Naive B cell (primary cell): Measurements from ENCODE around the gene MIA. TPM values are rescaled to one million over a fixed set of nuclear protein-coding genes. Genes with fewer than 3 reads are reported as not detected.
"Not testable (repeated sequence)": the region's sequence is repeated elsewhere in the genome, so short reads cannot be mapped to it uniquely, and the experiment has no call there.

Source experiments
- ATAC-seq, 2 donors: fragments of 150-1000 bp; cut with Tn5 transposase; 2 replicates each; pipeline ENCODE4 v1.10.0; 2021; ENCODE audit warnings: low read depth in 2 of 2, mild to moderate bottlenecking in 2 of 2, moderate library complexity in 2 of 2
- DNase-seq: peaks from one replicate; pipeline ENCODE4 v3.0.0; 2022
- H3K27ac Mint-ChIP-seq, 6 donors: one replicate each; pipeline ENCODE4 v1.8.0; 2020 to 2022; ENCODE audit warnings: mild to moderate bottlenecking in 6 of 6, mixed read lengths in 6 of 6, moderate library complexity in 5 of 6, inconsistent platforms in 2 of 6
- H3K27me3 Mint-ChIP-seq, 3 donors: one replicate each; pipeline ENCODE4 v1.8.0; 2021 to 2022; ENCODE audit warnings: mixed read lengths in 3 of 3, mild to moderate bottlenecking in 1 of 3
- H3K36me3 Mint-ChIP-seq, 2 donors: one replicate each; pipeline ENCODE4 v1.8.0; 2020 to 2022; ENCODE audit warnings: mixed read lengths in 2 of 2, inconsistent platforms in 1 of 2, mild to moderate bottlenecking in 1 of 2
- H3K4me1 Mint-ChIP-seq, 3 donors: one replicate each; pipeline ENCODE4 v1.8.0; 2020 to 2022; ENCODE audit warnings: mixed read lengths in 3 of 3, inconsistent platforms in 1 of 3, mild to moderate bottlenecking in 1 of 3, moderate library complexity in 1 of 3
- H3K4me3 Mint-ChIP-seq, 8 donors: one replicate each; pipeline ENCODE4 v1.8.0; 2020 to 2022; ENCODE audit warnings: mild to moderate bottlenecking in 8 of 8, mixed read lengths in 8 of 8, moderate library complexity in 8 of 8, inconsistent platforms in 2 of 8
- H3K9me3 Mint-ChIP-seq, 7 donors: one replicate each; pipeline ENCODE4 v1.8.0; 2020 to 2022; ENCODE audit warnings: mixed read lengths in 7 of 7, mild to moderate bottlenecking in 5 of 7, inconsistent platforms in 2 of 7, moderate library complexity in 1 of 7
- polyA plus RNA-seq, 6 donors: library from polyadenylated mRNA; unstranded; fragments of 300-500 nt; fragmentation: Illumina TruSeq; gene quantifications; one replicate each; pipeline ENCODE4 v1.2.3, GENCODE V29; 2021; ENCODE audit warnings: low read depth in 6 of 6

The MIA gene
- polyA plus RNA-seq, 6 donors from 2014 or later = not detected

DNA sequence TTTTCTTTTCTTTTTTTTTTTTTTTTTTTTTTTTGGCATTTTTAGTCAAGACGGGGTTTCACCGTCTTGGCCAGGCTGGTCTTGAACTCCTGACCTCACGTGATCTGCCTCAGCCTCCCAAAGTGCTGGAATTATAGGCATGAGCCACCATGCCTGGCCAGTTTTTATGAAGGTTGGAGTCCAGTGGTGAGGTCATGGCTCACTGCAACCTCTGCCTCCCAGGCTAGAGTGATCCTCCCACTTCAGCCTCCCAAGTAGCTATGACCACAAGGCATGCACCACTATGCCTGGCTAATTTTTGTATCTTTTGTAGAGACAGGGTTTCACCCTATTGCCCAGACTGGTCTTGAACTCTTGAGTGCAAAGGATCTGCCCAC, 20.1 kb upstream of the MIA start:
- Mint-ChIP-seq H3K36me3 (peaks cover 4 to 15% of the 10 kb centered on the region in 2 donors), H3K4me3 (peak overlapping the region in 6 of 8 donors; percentile 15 to 77 (median 58)), H3K9me3 (no peaks in the 10 kb centered on the region), H3K4me1 (peaks cover 35 to 69% (median 64%) of the 10 kb centered on the region in 3 donors), H3K27me3 (no peaks in the 10 kb centered on the region), H3K27ac (peak overlapping the region in 3 of 6 donors; percentile 51 to 69 (median 65))
- DNase-seq (no peak), ATAC-seq (no peak)

GRCh38 chr19:40755791-40756190, 19.5 kb upstream of the MIA start:
- DNase-seq = no peak
- Mint-ChIP-seq H3K4me3 (peak overlapping the region in 5 of 8 donors; percentile 41 to 77 (median 50)), H3K4me1 (peaks cover 34 to 66% (median 61%) of the 10 kb centered on the region in 3 donors), H3K27me3 (no peaks in the 10 kb centered on the region), H3K36me3 (peaks cover 4 to 15% of the 10 kb centered on the region in 2 donors), H3K27ac (peak overlapping the region in 3 of 6 donors; percentile 51 to 63 (median 59)), H3K9me3 (no peaks in the 10 kb centered on the region)
- no peak for ATAC-seq

- no peak for DNase-seq
- H3K27ac Mint-ChIP-seq = peak overlapping the region in 3 of 6 donors; percentile 51 to 87 (median 57)
- no peak for ATAC-seq
- H3K4me3 Mint-ChIP-seq = peak overlapping the region in 4 of 8 donors; percentile 7 to 84 (median 61)
- H3K36me3 Mint-ChIP-seq = peaks cover 4 to 15% of the 10 kb centered on the region in 2 donors
- H3K9me3 Mint-ChIP-seq = no peaks in the 10 kb centered on the region
- H3K27me3 Mint-ChIP-seq = no peaks in the 10 kb centered on the region
- H3K4me1 Mint-ChIP-seq = peaks cover 30 to 60% (median 56%) of the 10 kb centered on the region in 3 donors
Measured at GRCh38 chr19:40756502-40757110, 18.7 kb upstream of the MIA start.

- Mint-ChIP-seq H3K27me3 (no peaks in the 10 kb centered on the region), H3K4me3 (peak overlapping the region in 1 of 8 donors; percentile 15), H3K9me3 (no peaks in the 10 kb centered on the region), H3K27ac (peak overlapping the region in 4 of 6 donors; percentile 25 to 60 (median 29)), H3K36me3 (peaks cover 4 to 34% of the 10 kb centered on the region in 2 donors), H3K4me1 (peaks cover 26 to 50% (median 49%) of the 10 kb centered on the region in 3 donors)
- no peak for ATAC-seq
- DNase-seq = no peak
Measured at GRCh38 chr19:40758491-40758890, 16.8 kb upstream of the MIA start.

- ATAC-seq (no peak), DNase-seq (no peak)
- no peaks in the 10 kb centered on the region for H3K27me3 Mint-ChIP-seq
- H3K4me3 Mint-ChIP-seq = no peak overlapping the region
- H3K27ac Mint-ChIP-seq = no peak overlapping the region
- H3K4me1 Mint-ChIP-seq = peaks cover 27 to 52% (median 43%) of the 10 kb centered on the region in 3 donors
- no peaks in the 10 kb centered on the region for H3K9me3 Mint-ChIP-seq
- peaks cover 11 to 43% of the 10 kb centered on the region in 2 donors for H3K36me3 Mint-ChIP-seq
Measured at GRCh38 chr19:40759352-40759751, 16.0 kb upstream of the MIA start.

DNA sequence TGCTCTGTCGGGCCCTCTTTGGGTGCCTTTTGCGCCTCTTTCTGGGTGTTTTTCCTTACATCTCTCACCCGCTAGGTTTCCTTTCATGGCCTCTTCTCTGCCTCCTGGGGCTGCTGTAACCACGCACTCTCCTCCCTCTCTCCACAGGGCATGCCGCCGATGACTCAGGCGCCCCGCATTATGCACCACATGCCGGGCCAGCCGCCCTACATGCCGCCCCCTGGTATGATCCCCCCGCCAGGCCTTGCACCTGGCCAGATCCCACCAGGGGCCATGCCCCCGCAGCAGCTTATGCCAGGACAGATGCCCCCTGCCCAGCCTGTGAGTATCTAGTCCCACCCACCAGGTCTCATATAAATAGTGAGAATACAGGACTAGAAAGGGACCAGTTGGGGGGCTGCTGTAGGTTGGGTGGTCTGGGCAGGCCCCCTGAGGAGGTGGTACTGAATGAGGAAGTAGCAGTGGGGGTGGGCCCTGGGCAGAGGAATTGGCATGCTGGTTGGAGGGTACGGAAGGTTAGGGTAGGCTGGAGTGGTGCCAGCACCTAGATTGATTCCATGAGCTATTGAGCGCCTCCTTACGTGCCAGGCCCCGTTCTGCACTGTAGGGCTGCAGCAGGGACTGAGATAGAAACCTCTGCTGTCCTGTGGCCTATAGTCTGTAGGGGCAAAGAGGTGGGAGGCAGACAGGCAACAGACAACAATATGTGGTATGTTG, 12.4 kb upstream of the MIA start:
- peaks cover 11 to 39% of the 10 kb centered on the region in 2 donors for H3K36me3 Mint-ChIP-seq
- H3K27me3 Mint-ChIP-seq = no peaks in the 10 kb centered on the region
- peaks cover 8 to 28% (median 14%) of the 10 kb centered on the region in 3 donors for H3K4me1 Mint-ChIP-seq
- peak overlapping the region in 2 of 6 donors; percentile 47 to 65 for H3K27ac Mint-ChIP-seq
- DNase-seq (no peak), ATAC-seq (no peak)
- H3K9me3 Mint-ChIP-seq = no peaks in the 10 kb centered on the region
- H3K4me3 Mint-ChIP-seq = no peak overlapping the region

DNA sequence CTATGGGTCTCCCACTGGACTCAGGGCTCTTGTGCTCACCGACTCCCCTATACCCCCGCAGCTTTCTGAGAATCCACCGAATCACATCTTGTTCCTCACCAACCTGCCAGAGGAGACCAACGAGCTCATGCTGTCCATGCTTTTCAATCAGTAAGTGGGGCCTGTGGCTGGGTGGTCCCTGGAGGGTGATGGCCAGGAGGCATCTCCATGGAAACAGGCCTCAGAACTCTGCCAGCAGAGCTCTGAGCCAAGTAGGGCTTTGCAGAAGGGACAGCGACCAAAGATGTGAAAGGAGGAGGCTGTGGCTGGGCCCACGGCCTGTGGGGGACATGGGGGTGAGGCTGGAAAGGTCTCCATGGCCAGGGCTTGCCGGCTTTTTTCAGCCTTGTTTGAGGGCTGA, 11.8 kb upstream of the MIA start:
- Mint-ChIP-seq H3K4me3 (no peak overlapping the region), H3K27ac (peak overlapping the region in 2 of 6 donors; percentile 59 to 60), H3K4me1 (peaks cover 8 to 24% (median 9%) of the 10 kb centered on the region in 3 donors), H3K9me3 (no peaks in the 10 kb centered on the region), H3K36me3 (peaks cover 7 to 39% of the 10 kb centered on the region in 2 donors), H3K27me3 (no peaks in the 10 kb centered on the region)
- DNase-seq = no peak
- ATAC-seq = no peak

DNA sequence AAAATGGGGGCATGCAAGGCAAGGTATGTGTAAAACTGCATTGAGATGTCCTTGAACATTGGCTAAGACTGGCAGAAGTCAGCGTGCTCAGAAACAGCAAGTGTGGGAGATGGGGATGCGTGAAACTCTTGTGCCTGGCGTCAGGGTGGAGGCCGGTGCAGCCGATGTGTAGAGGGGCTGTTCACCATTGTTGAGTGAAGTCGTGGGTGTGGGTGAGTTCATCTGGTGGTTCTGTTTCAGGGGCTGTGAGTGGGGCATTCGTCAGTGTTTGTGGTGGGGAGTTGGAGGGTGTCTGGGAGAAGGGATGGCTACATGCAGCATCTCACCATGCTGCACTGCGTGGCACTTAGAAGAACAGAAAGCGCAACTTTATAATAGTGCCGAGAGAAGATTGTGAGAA, 11.4 kb upstream of the MIA start:
- ATAC-seq (no peak), DNase-seq (no peak)
- Mint-ChIP-seq H3K36me3 (peaks cover 7 to 39% of the 10 kb centered on the region in 2 donors), H3K27me3 (no peaks in the 10 kb centered on the region), H3K9me3 (no peaks in the 10 kb centered on the region), H3K4me1 (peaks cover 9 to 24% (median 11%) of the 10 kb centered on the region in 3 donors), H3K27ac (peak overlapping the region in 3 of 6 donors; percentile 59 to 86 (median 69)), H3K4me3 (no peak overlapping the region)

DNA sequence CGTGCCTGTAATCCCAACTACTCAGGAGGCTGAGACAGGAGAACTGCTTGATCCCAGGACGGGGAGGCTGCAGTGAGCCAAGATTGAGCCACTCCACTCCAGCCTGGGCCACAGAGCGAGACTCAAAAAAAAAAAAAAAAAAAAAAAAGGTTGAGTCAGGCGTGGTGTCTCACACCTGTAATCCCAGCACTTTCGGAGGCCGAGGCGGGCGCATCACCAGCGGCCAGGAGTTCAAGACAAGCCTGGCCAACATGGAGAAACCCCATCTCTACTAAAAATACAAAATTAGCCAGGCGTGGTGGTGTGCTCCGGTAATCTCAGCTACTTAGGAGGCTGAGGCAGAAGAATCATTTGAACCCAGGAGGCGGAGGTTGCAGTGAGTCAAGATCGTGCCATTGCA, 8.9 kb upstream of the MIA start:
- DNase-seq, H3K27me3 Mint-ChIP-seq, H3K9me3 Mint-ChIP-seq, H3K4me3 Mint-ChIP-seq, ATAC-seq: not testable (repeated sequence)
- Mint-ChIP-seq H3K27ac (peak overlapping the region in 1 of 6 donors; percentile 63), H3K4me1 (peaks cover 18 to 23% (median 20%) of the 10 kb centered on the region in 3 donors), H3K36me3 (peaks cover 13 to 32% of the 10 kb centered on the region in 2 donors)

DNA sequence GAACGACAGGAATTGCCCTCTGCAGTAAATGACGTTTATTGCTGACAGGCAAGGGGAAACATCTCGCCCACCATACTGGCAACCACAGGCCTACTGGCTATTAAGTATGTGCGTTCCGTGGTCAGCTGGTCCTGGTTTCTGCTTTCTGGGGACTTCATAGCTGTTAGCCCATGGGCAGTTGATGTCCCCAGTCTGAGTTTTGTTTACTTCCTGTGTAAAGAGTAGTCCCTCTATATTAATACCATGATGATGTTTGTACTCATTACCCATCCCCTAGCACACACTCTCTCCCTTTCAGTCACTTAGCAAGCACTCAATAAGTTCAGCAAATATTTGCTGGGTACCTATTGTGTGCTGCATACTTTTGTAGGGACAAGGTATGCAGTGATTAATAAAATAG, 6.5 kb upstream of the MIA start:
- ATAC-seq (no peak), DNase-seq (no peak)
- peaks cover 10 to 17% of the 10 kb centered on the region in 2 donors for H3K36me3 Mint-ChIP-seq
- H3K9me3 Mint-ChIP-seq = peaks cover 0 to 9% (median 3%) of the 10 kb centered on the region in 7 donors
- H3K27me3 Mint-ChIP-seq = no peaks in the 10 kb centered on the region
- H3K27ac Mint-ChIP-seq = peak overlapping the region in 1 of 6 donors; percentile 60
- peaks cover 14 to 30% (median 19%) of the 10 kb centered on the region in 3 donors for H3K4me1 Mint-ChIP-seq
- H3K4me3 Mint-ChIP-seq = no peak overlapping the region

DNA sequence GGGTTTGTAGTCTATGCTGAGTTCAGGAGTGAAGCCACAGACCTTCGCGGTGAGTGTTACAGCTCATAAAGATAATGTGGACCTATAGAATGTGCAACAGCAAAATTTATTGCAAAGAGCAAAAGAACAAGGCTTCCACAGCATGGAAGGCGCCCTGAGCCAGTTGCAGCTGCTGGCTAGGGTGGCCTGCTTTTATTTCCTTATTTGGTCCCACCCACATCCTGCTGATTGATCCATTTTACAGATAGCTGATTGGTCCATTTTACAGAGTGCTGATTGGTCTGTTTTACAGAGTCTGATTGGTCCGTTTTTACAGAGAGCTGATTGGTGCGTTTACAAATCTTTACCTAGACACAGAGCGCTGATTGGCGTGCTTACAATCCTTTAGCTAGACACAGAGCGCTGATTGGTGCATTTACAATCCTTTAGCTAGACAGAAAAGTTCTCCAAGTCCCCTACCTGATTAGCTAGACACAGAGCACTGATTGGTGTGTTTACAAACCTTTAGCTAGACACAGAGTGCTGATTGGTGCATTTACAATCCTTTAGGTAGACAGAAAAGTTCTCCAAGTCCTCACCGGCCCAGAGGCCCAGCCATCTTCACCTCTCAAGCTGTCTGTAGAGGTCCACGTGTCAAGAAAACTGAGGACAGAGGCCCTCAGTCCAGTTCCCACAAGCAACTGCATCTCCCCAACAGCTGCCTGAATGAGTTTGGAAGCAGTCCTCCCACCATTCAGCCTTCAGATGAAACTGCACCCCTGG, 4.0 kb upstream of the MIA start:
- Mint-ChIP-seq H3K4me1 (peaks cover 31 to 53% (median 33%) of the 10 kb centered on the region in 3 donors), H3K27ac (peak overlapping the region in 3 of 6 donors; percentile 8 to 88 (median 80))
- DNase-seq, H3K4me3 Mint-ChIP-seq, H3K27me3 Mint-ChIP-seq, H3K9me3 Mint-ChIP-seq, H3K36me3 Mint-ChIP-seq: not testable (repeated sequence)
- peak in 1 of 2 donors; percentile 10 for ATAC-seq

- Mint-ChIP-seq H3K9me3 (peaks cover 0 to 9% (median 3%) of the 10 kb centered on the region in 7 donors), H3K36me3 (peaks cover 6 to 14% of the 10 kb centered on the region in 2 donors), H3K27ac (peak overlapping the region in 5 of 6 donors; percentile 53 to 97 (median 82)), H3K4me3 (peak overlapping the region in 5 of 8 donors; percentile 35 to 74 (median 57)), H3K27me3 (no peaks in the 10 kb centered on the region), H3K4me1 (peaks cover 53 to 78% (median 59%) of the 10 kb centered on the region in 3 donors)
- DNase-seq = no peak
- ATAC-seq = no peak
Measured at GRCh38 chr19:40775632-40776022, 306 bp downstream of the MIA start.

DNA sequence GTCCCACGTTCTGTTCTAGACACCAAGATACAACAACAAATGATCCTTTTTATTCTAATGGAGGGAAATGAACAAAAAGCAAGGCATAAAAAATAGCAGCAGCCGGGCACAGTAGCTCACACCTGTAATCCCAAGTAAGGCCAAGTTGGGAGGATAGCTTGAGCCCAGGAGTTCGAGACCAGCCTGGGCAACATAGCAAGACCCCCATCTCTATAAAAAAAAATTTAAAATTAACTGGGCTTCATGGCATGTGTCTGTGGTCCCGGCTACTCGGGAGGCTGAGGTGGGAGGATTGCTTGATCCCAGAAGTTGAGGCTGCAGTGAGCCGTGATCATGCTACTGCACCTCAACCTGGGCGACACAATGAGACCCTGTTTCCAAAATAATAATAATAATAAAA, 1.0 kb downstream of the MIA start:
- Mint-ChIP-seq H3K27me3 (no peaks in the 10 kb centered on the region), H3K4me1 (peaks cover 54 to 73% (median 63%) of the 10 kb centered on the region in 3 donors), H3K27ac (peak overlapping the region in 5 of 6 donors; percentile 97 to 100 (median 100)), H3K9me3 (peaks cover 0 to 4% (median 3%) of the 10 kb centered on the region in 7 donors), H3K36me3 (peaks cover 2 to 21% of the 10 kb centered on the region in 2 donors), H3K4me3 (peak overlapping the region in 7 of 8 donors; percentile 5 to 99 (median 98))
- no peak for DNase-seq
- no peak for ATAC-seq
